GM06990 (cell line): ENCODE measurements around the gene DNAH1.
A peak's percentile ranks its signal among the peaks of the same experiment; 100 is the strongest.

ENCODE experiments used
- DNase-seq: peaks from one replicate; pipeline ENCODE4 v3.0.0-alpha.2; 2011; ENCODE audit not compliant: insufficient read length; ENCODE audit errors: extremely low read depth
- H3K27me3 ChIP-seq: replicated peaks from 2 replicates; pipeline ENCODE4 v1.6.0; 2011; ENCODE audit warnings: low read length; ENCODE audit not compliant: control insufficient read depth, insufficient read depth
- H3K36me3 ChIP-seq: 2 replicates; pipeline ENCODE4 v1.5.1; 2011; ENCODE audit warnings: low read length; ENCODE audit not compliant: control insufficient read depth, insufficient read depth
- H3K4me3 ChIP-seq: replicated peaks from 2 replicates; pipeline ENCODE4 v1.5.1; 2011; ENCODE audit warnings: low read depth, mild to moderate bottlenecking, control low read depth, low read length
- CTCF ChIP-seq: IDR thresholded peaks from 2 replicates; pipeline ENCODE4 v1.5.1; 2011; ENCODE audit warnings: low read length, control low read depth, mild to moderate bottlenecking, inconsistent platforms; ENCODE audit not compliant: insufficient read depth, poor library complexity, severe bottlenecking

Gene DNAH1

GRCh38 chr3:52372822-52373504 is 56.8 kb downstream of the DNAH1 start:
- no peak for TF ChIP-seq CTCF
- H3K4me3 ChIP-seq, result no peak overlapping the region; the same call in 1 of the 2 replicates
- peak; percentile 66 for DNase-seq
- H3K27me3 ChIP-seq, result no peaks in the 10 kb centered on the region
- H3K36me3 ChIP-seq, result peaks cover 2% of the 10 kb centered on the region

- H3K36me3 ChIP-seq, result peaks cover 2% of the 10 kb centered on the region
- TF ChIP-seq CTCF, result no peak
- no peak overlapping the region for H3K4me3 ChIP-seq
- no peak for DNase-seq
- no peaks in the 10 kb centered on the region for H3K27me3 ChIP-seq
Measured at GRCh38 chr3:52373676-52374075, 57.6 kb downstream of the DNAH1 start.

- H3K4me3 ChIP-seq, result no peak overlapping the region
- no peak for TF ChIP-seq CTCF
- no peaks in the 10 kb centered on the region for H3K27me3 ChIP-seq
- peaks cover 2% of the 10 kb centered on the region for H3K36me3 ChIP-seq
- DNase-seq, result no peak
Measured at GRCh38 chr3:52374173-52374572, 58.1 kb downstream of the DNAH1 start.

- no peak for DNase-seq
- H3K27me3 ChIP-seq, result no peaks in the 10 kb centered on the region
- no peak overlapping the region for H3K4me3 ChIP-seq
- H3K36me3 ChIP-seq, result no peaks in the 10 kb centered on the region
- TF ChIP-seq CTCF, result no peak
Measured at GRCh38 chr3:52379610-52380009, 63.5 kb downstream of the DNAH1 start.

GRCh38 chr3:52380023-52380422 is 63.9 kb downstream of the DNAH1 start:
- Histone ChIP-seq H3K27me3 (no peaks in the 10 kb centered on the region), H3K36me3 (no peaks in the 10 kb centered on the region), H3K4me3 (no peak overlapping the region)
- DNase-seq, result no peak
- no peak for TF ChIP-seq CTCF

- no peak for TF ChIP-seq CTCF
- no peaks in the 10 kb centered on the region for H3K36me3 ChIP-seq
- H3K4me3 ChIP-seq, result no peak overlapping the region
- no peaks in the 10 kb centered on the region for H3K27me3 ChIP-seq
- DNase-seq, result no peak
Measured at GRCh38 chr3:52381623-52382022, 65.5 kb downstream of the DNAH1 start.
